Urinary bladder (tissue), 4 donors: ENCODE data around the gene LOXL4. TPM values are rescaled to one million over a fixed set of nuclear protein-coding genes. Genes with fewer than 3 reads are reported as not detected.

ENCODE experiments used
- DNase-seq: peaks from one replicate; pipeline ENCODE4 v3.0.0-alpha.2; 2015; ENCODE audit errors: extremely low spot score
- H3K27ac ChIP-seq: one replicate; pipeline ENCODE4 v1.5.1; 2013; ENCODE audit warnings: low read depth, mild to moderate bottlenecking, moderate library complexity
- H3K36me3 ChIP-seq: one replicate; pipeline ENCODE4 v1.6.1; 2013; ENCODE audit warnings: mild to moderate bottlenecking, moderate library complexity; ENCODE audit not compliant: insufficient read depth
- H3K4me1 ChIP-seq: one replicate; pipeline ENCODE4 v1.6.1; 2013; ENCODE audit warnings: mild to moderate bottlenecking, moderate library complexity; ENCODE audit not compliant: insufficient read depth
- H3K4me3 ChIP-seq: one replicate; pipeline ENCODE4 v1.5.1; 2013; ENCODE audit warnings: low read depth, low read length
- WGBS: extraction: QIAGEN DNeasy Blood & Tissue Kit; methylation state at CpG from one replicate; pipeline ENCODE4 v1.1.7; 2013; 5-methylcytosine and 5-hydroxymethylcytosine counted together
- polyA plus RNA-seq: library from polyadenylated mRNA; stranded (reverse); fragments of 200-250 nt; gene quantifications from one replicate; pipeline ENCODE4 v1.2.3, GENCODE V29; 2013
- total RNA-seq: library from RNA; depleted of rRNA; stranded (reverse); fragments of >200 nt; gene quantifications from one replicate; pipeline ENCODE4 v1.2.3, GENCODE V29; 2014
- donor health status: healthy with polysubstance abuse.
- donor health status: healthy.

The LOXL4 gene
- total and polyA plus RNA-seq, 2 donors = 6.6 to 8.8 TPM

GRCh38 chr10:98205351-98205750 lies 62.6 kb downstream of the LOXL4 start:
- Histone ChIP-seq H3K4me3 (no peak overlapping the region), H3K27ac (no peak overlapping the region), H3K4me1 (no peaks in the 10 kb centered on the region), H3K36me3 (peaks cover 2% of the 10 kb centered on the region)
- no peak for DNase-seq
- 94% methylated on average over 2 of the region's 2 CpGs for whole genome bisulfite sequencing

GRCh38 chr10:98202378-98202777 lies 65.6 kb downstream of the LOXL4 start:
- whole genome bisulfite sequencing = 98% methylated on average over 8 of the region's 8 CpGs
- Histone ChIP-seq H3K36me3 (no peaks in the 10 kb centered on the region), H3K4me1 (no peaks in the 10 kb centered on the region), H3K4me3 (no peak overlapping the region), H3K27ac (no peak overlapping the region)
- no peak for DNase-seq

- WGBS = 96% methylated on average over 5 of the region's 5 CpGs
- no peak overlapping the region for H3K27ac ChIP-seq
- no peak overlapping the region for H3K4me3 ChIP-seq
- H3K36me3 ChIP-seq = no peaks in the 10 kb centered on the region
- DNase-seq = no peak
- H3K4me1 ChIP-seq = no peaks in the 10 kb centered on the region
Observed at GRCh38 chr10:98201760-98202159, 66.2 kb downstream of the LOXL4 start.

Other genes starting within 250 kb of the LOXL4 start
- 3.7 TPM for gene CRTAC1, start 237.6 kb downstream of the LOXL4 start, total RNA-seq
- gene CRTAC1, start 237.6 kb downstream of the LOXL4 start, polyA plus RNA-seq = 7.5 TPM
- gene R3HCC1L, start 133.5 kb downstream of the LOXL4 start, total RNA-seq = 24.0 TPM
- gene R3HCC1L, start 133.5 kb downstream of the LOXL4 start, polyA plus RNA-seq = 9.5 TPM
- 15.0 TPM for gene PYROXD2, start 147.0 kb upstream of the LOXL4 start, total RNA-seq
- 8.9 TPM for gene PYROXD2, start 147.0 kb upstream of the LOXL4 start, polyA plus RNA-seq
- 14.6 TPM for gene HPS1, start 178.7 kb upstream of the LOXL4 start, total RNA-seq
- 54.6 TPM for gene HPS1, start 178.7 kb upstream of the LOXL4 start, polyA plus RNA-seq